H1 (cell line): Measurements from ENCODE around the gene TSHZ2. TPM values are rescaled to one million over a fixed set of nuclear protein-coding genes. Genes with fewer than 3 reads are reported as not detected.

Source experiments
- CEBPB ChIP-seq: IDR thresholded peaks from 2 replicates; pipeline ENCODE4 v1.6.1; 2012; ENCODE audit warnings: low read depth, low read length
- CHD7 ChIP-seq: fragments of 300-600 bp; sonication (generic); IDR thresholded peaks from 2 replicates; pipeline ENCODE4 v1.7.1; 2012; ENCODE audit warnings: low read length, moderate library complexity, mild to moderate bottlenecking, inconsistent platforms; ENCODE audit not compliant: insufficient replicate concordance
- HDAC2 ChIP-seq, 2 experiments: fragments of 300-600 bp in 1 of 2; sonication (generic) in 1 of 2; IDR thresholded peaks; 2 replicates each; pipeline ENCODE4 v1.6.1; 2011 to 2012; ENCODE audit warnings: low read depth in 2 of 2, low read length in 2 of 2, mild to moderate bottlenecking in 2 of 2, moderate library complexity in 2 of 2, borderline replicate concordance in 1 of 2, inconsistent platforms in 1 of 2
- HDAC6 ChIP-seq: IDR thresholded peaks from one replicate; pipeline ENCODE4 v1.7.1; 2012; ENCODE audit warnings: low read depth, mild to moderate bottlenecking, inconsistent platforms, low read length, moderate library complexity
- NRF1 ChIP-seq: IDR thresholded peaks from 2 replicates; pipeline ENCODE4 v1.6.1; 2011; ENCODE audit warnings: mild to moderate bottlenecking, low read depth, low read length, improper control_type of control experiment
- SRF ChIP-seq: IDR thresholded peaks from 2 replicates; pipeline ENCODE4 v1.6.1; 2011; ENCODE audit warnings: mild to moderate bottlenecking, low read depth, low read length, moderate library complexity
- YY1 ChIP-seq: IDR thresholded peaks from 2 replicates; pipeline ENCODE4 v1.6.1; 2011; ENCODE audit warnings: low read depth, mild to moderate bottlenecking, low read length
- polyA plus RNA-seq, 7 experiments: library from polyadenylated mRNA; depleted of rRNA in 3 of 7; stranded (reverse) in 5 of 7; unstranded in 2 of 7; fragments of >200 nt in 5 of 7; fragments of 200-250 nt in 2 of 7; gene quantifications; 1 replicate in 5 of 7; 2 replicates in 1 of 7; 4 replicates in 1 of 7; pipeline versions ENCODE4 v1.2.1 to v1.2.3, GENCODE V29; 2011 to 2013; ENCODE audit warnings: missing spikeins in 2 of 7, mixed read lengths in 2 of 7
- total RNA-seq: library from RNA; stranded (reverse); fragmentation: NEBNext Ultra II Directional; extraction: Animal tissue kit (Norgen Biotek cat#: 25700); gene quantifications from 2 replicates; pipeline ENCODE4 v1.2.1, GENCODE V29; 2021

The TSHZ2 gene
- total and polyA plus RNA-seq, 2 of the 8 experiments (the other 6 are each of a cell fraction or from before 2014, with no cell fraction given) = 0.14 to 0.30 TPM

DNA sequence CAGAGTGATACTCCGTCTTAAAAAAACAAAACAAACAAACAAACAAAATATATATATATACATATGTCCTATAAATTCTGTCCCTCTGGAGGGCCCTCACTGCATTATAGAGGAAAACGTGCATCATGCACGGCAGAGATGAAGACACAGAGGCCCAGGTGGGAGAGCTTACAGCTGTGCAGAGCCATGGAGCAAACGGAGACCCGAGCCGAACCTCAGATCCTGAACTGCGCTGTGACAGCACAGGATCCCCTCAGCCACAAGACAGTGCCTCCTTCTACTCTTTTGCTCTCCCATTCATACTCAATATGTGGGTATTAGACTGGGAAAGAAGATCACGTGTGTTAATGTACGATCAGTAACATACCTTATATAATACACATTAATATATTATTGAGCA lies 539.9 kb downstream of the TSHZ2 start (continued):
- TF ChIP-seq CHD7 = no peak
- no peak for TF ChIP-seq CEBPB
- no peak for TF ChIP-seq NRF1
- no peak for TF ChIP-seq YY1
- TF ChIP-seq HDAC6 = no peak
- TF ChIP-seq SRF = no peak
- TF ChIP-seq HDAC2 (IDR thresholded peaks at IDR 0.05; ENCODE audit: borderline replicate concordance in 1 of 2, low read depth in 2 of 2, low read length in 2 of 2) = no peak
